ENCODE data around the gene CCL15.
"Not testable (repeated sequence)": the region's sequence is repeated elsewhere in the genome, so short reads cannot be mapped to it uniquely, and the experiment has no call there.

CCL15 gene

GRCh38 chr17:35998756-35999155, 2.6 kb downstream of the CCL15 start:
- no peak for DNase-seq (ENCODE audit: low read depth, low spot score)

GRCh38 chr17:35998018-35998545, 3.3 kb downstream of the CCL15 start:
- no peak for DNase-seq (ENCODE audit: low read depth, low spot score)

More at GRCh38 chr17:35998756-35999155, 2.6 kb downstream of the CCL15 start:
- no peak overlapping the region for H3K4me3 ChIP-seq (ENCODE audit: low read length)

GRCh38 chr17:35995346-35995745, 6.0 kb downstream of the CCL15 start:
- H3K4me3 ChIP-seq (ENCODE audit: low read length); DNase-seq (ENCODE audit: low read depth, low spot score): not testable (repeated sequence)

More at GRCh38 chr17:35998018-35998545, 3.3 kb downstream of the CCL15 start:
- H3K4me3 ChIP-seq (ENCODE audit: low read length): no peak overlapping the region

GRCh38 chr17:35991075-35991474, 10.3 kb downstream of the CCL15 start:
- no peak for DNase-seq (ENCODE audit: low read depth, low spot score)
- no peak overlapping the region for H3K4me3 ChIP-seq (ENCODE audit: low read length)

DNA sequence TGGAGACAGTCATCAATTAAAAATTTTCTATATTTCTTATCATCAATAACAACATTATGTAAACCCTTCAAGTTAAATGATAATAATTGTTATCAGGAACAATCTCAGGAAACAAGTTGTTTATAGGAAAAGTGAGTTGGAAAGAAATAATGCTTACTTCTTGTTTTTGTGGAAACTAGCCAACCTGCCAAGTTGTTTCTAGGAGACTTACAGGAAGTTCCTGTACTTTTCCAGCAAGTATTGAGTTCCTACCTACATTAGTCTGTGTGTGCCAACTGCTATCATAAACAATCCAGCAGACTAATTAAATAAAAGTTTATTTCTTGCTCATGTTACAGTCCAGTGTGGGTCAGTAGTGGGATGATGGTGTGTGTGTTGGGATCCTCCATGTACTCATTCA, 13.2 kb downstream of the CCL15 start:
- DNase-seq (ENCODE audit: low read depth, low spot score): no peak
- no peak overlapping the region for H3K4me3 ChIP-seq (ENCODE audit: low read length)

DNA sequence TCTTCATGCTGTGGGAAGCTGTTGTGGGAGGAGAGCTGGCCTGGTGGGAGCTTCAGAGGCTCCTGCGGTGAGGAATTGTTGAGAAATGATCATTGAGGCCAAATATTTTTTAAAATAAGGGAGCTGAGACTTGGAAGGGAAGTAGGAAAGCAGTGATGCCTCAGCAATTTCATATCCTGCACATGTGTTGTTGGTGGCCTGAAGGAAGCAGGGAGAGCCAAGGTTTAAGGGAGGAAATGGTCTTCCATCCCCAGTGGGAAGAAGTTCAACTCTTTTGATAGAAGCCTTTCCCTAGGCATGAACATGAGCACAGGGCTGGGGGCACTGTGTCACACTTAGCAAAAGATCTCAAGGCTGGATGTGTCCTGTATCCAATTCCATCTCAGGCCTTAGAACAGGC, 14.7 kb downstream of the CCL15 start, which contains the start of gene CCL14:
Gene CCL14 (minus strand): TSS at position 87 of the 400 bp plus-strand sequence. CDS start 80 bp downstream, at position 7.
- H3K4me3 ChIP-seq (ENCODE audit: low read length): no peak within 1 kb of the TSS
- DNase-seq (ENCODE audit: low read depth, low spot score): no peak

GRCh38 chr17:35984140-35984539, 17.2 kb downstream of the CCL15 start:
- no peak for DNase-seq (ENCODE audit: low read depth, low spot score)
- H3K4me3 ChIP-seq (ENCODE audit: low read length): no peak overlapping the region

GRCh38 chr17:35982409-35983191, 18.8 kb downstream of the CCL15 start:
- no peak overlapping the region for H3K4me3 ChIP-seq (ENCODE audit: low read length)
- no peak for DNase-seq (ENCODE audit: low read depth, low spot score)

DNA sequence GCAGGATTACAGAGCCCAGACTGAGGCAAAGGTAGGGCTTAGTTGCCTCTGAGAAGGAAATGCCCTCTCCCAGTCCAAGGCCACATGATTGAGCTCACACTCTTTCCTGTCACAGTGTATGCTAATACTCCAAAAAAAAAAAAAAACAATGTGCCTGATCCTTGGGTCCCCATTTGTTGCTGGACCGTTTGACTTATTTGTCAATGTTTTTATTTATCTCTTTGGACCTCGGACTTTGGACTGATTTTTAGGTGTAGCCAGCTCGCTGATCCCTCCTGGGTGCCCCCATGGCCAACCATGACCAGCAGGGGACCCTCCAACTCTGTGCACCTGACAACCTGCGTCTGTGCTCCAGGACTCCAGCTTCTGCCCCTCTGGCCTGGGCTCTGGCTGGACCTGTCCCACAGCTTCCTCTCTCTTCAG, 19.4 kb downstream of the CCL15 start:
- no peak for DNase-seq (ENCODE audit: low read depth, low spot score)
- no peak overlapping the region for H3K4me3 ChIP-seq (ENCODE audit: low read length)

- no peak within 1 kb of the TSS for H3K4me3 ChIP-seq (ENCODE audit: low read length)
Measured at GRCh38 chr17:35981246-35981645, 20.1 kb downstream of the CCL15 start, which contains the start of gene CCL16. TSS of gene CCL16 (minus strand) at chr17:35981497. CDS start at chr17:35981420, 77 bp downstream.

DNA sequence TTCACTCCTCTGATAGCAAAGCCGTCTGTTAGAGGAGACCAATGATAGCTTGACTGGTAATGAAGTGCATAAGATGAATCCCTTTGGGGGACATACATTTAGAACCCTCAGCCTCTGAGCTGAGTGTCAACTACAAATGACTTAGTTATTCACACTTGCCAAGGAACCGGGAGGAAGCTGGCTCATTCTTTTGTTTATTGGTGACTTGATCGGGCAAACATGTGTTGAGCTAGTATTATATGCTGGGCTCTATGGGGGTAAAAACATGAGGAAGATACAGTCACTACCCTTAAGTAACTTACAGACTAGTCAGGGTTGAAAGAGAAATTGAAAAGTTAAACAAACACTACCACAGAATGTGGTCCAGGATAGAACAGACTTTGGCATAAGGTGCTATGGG, 23.0 kb downstream of the CCL15 start:
- DNase-seq (ENCODE audit: low read depth, low spot score): no peak
- H3K4me3 ChIP-seq (ENCODE audit: low read length): no peak overlapping the region

More at GRCh38 chr17:35981246-35981645, 20.1 kb downstream of the CCL15 start, which contains the start of gene CCL16:
- no peak for DNase-seq (ENCODE audit: low read depth, low spot score)

DNA sequence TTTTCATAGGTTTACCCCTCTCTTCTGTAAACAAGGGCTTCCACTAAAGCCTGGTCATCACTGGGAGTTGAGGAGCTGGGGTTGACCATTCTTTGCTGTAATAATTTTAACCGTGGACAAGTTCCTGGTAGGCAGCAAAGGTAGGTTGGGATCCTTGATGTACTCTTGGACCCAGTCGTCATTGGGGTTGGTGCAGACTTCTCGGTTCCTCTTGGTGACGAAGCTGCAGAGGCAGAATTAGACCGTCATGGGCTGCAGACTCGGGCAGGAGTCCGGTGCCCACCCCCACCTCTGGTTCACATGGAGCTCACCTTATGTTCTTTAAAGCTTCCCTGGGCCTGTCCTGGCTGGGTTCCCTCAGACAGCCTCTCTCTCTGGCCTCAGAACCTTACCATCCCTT, 23.8 kb downstream of the CCL15 start:
- H3K4me3 ChIP-seq (ENCODE audit: low read length): no peak overlapping the region
- DNase-seq (ENCODE audit: low read depth, low spot score): no peak

- no peak for DNase-seq (ENCODE audit: low read depth, low spot score)
- no peak overlapping the region for H3K4me3 ChIP-seq (ENCODE audit: low read length)
Measured at GRCh38 chr17:35973333-35974260, 27.8 kb downstream of the CCL15 start.

- no peak for DNase-seq (ENCODE audit: low read depth, low spot score)
- H3K4me3 ChIP-seq (ENCODE audit: low read length): no peak overlapping the region
Measured at GRCh38 chr17:35972945-35973332, 28.4 kb downstream of the CCL15 start.

GRCh38 chr17:35972535-35972934, 28.8 kb downstream of the CCL15 start:
- H3K4me3 ChIP-seq (ENCODE audit: low read length): no peak overlapping the region
- DNase-seq (ENCODE audit: low read depth, low spot score): no peak

DNA sequence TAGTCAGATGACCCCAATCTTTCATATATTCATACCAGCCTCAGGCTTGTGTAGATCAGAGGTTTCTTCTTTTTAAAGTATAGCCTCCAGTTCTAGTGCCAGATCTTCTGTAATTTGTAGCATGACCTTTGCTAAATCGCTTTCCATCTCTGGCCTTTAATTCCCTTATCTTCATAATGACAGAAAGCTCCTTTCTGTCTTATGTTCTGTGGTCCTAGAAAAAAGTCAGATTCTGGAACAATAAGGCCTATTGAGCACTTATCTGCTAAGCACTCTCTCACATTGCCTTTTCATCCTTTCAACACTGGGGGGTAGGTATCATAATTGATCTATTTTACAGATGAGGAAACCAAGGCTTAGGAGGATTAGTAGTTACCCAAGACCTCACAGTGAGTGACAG, 29.3 kb downstream of the CCL15 start:
- no peak overlapping the region for H3K4me3 ChIP-seq (ENCODE audit: low read length)
- no peak for DNase-seq (ENCODE audit: low read depth, low spot score)

DNA sequence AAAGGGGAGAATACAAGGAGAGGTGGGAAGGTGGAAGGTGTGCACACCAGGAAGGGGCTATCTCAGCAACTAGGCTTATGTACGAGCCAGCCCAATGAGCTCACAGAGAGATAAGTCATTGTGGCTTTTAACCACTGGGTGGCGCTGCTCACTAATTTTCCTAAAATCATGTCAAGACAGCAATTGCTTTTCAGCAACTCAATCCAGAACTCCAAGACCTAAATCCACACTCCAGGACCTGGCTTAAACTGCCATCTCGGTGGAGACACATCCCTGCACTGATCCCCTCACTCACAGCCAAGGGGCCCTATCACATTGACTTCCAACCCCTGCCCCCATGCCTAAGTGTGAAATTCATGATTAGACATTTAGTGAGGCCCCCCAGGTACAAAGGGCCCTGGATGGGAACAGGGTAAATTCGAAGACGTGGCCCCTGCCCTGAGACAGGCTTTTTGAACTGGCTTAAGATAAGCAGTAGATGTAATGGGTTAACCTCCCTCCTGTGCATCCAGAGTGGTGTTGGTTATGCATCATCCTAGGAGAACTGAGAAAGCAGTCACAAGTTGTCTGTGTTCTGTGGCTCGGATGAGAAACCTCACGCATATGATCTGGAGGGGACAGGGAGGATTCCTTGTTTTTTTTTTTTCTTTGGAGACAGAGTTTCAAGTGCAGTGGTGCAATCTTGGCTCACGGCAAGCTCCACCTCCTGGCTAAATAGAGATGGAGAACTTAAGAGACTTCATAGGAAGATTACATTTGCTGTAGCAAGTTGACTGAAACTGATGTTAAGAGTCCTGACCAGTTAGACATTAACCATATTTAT, 31.6 kb downstream of the CCL15 start:
- no peak overlapping the region for H3K4me3 ChIP-seq (ENCODE audit: low read length)
- DNase-seq (ENCODE audit: low read depth, low spot score): peak; percentile 71

GRCh38 chr17:35968520-35969054, 32.8 kb downstream of the CCL15 start:
- H3K4me3 ChIP-seq (ENCODE audit: low read length): no peak overlapping the region
- no peak for DNase-seq (ENCODE audit: low read depth, low spot score)

Measured in Jurkat, Clone E6-1 (cell line).